Muscle layer of colon (tissue), 2 donors: Measurements from ENCODE around the gene PRR35.

Experiments
- H3K27ac ChIP-seq: one replicate; pipeline ENCODE4 v1.7.0; 2013; ENCODE audit warnings: low read depth, mild to moderate bottlenecking, low read length, moderate library complexity
- H3K27me3 ChIP-seq, 2 donors: one replicate each; pipeline ENCODE4 v1.7.0; 2013; ENCODE audit warnings: low read length in 2 of 2, mild to moderate bottlenecking in 2 of 2; ENCODE audit not compliant: insufficient read depth in 2 of 2, control insufficient read depth in 1 of 2
- H3K36me3 ChIP-seq: one replicate; pipeline ENCODE4 v1.7.0; 2013; ENCODE audit warnings: mild to moderate bottlenecking, low read length; ENCODE audit not compliant: insufficient read depth
- H3K4me1 ChIP-seq: one replicate; pipeline ENCODE4 v1.7.0; 2013; ENCODE audit warnings: mild to moderate bottlenecking, low read length; ENCODE audit not compliant: insufficient read depth
- H3K4me3 ChIP-seq, 2 donors: one replicate each; pipeline ENCODE4 v1.7.0; 2013; ENCODE audit warnings: low read length in 2 of 2, low read depth in 1 of 2, mild to moderate bottlenecking in 1 of 2, moderate library complexity in 1 of 2
- H3K9ac ChIP-seq: one replicate; pipeline ENCODE4 v1.7.0; 2013; ENCODE audit warnings: low read length
- H3K9me3 ChIP-seq: one replicate; pipeline ENCODE4 v1.7.0; 2013; ENCODE audit warnings: mild to moderate bottlenecking, low read length
- donor health status: abdominal sarcoma.
- donor health status: Adenocarcinoma of cecum.

Gene PRR35

DNA sequence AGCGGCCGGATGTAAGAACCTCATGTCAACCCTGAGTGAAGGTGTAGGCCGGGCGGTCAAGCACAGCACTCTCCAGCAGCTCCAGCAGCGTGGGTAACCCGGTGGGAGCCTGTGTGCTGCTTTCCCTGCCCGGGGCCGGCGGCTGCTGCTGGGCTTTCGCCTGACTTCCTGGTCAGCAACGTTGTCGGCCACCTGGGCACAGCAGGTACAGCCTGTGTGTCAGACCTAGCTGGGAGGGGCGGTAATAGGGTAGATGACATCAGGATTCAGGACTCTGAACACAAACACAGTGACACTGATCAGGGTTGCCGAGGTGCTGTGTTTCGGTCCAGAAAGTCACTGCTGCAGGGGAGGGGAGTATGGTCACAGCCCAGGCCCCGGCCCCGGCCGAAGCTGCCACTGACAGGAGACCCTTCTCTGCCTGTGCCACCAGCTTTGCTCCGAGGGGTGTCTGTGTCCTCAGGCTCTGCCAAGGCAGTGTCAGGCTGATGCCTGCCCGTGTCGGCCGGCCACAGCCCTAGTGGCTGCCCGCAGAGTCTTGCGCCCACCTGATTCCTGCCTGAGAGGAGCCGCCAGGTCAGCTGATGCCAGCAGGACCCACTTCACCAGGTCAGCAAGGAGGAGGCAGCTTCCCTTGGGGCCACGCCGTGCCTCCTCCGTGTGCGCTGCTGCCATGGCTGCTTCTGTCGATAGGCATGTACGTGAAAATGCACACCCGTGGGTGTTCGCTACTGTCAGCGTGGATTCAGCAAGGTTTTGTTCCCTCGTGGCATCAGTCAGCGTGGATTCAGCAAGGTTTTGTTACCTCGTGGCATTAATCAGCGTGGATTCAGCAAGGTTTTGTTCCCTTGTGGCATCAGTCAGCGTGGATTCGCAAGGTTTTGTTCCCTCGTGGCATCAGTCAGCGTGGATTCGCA, 38.9 kb downstream of the PRR35 start:
- no peaks in the 10 kb centered on the region for H3K36me3 ChIP-seq
- no peaks in the 10 kb centered on the region for H3K4me1 ChIP-seq
- no peak overlapping the region for H3K27ac ChIP-seq
- no peak overlapping the region for H3K4me3 ChIP-seq
- H3K9ac ChIP-seq, result no peak overlapping the region
- H3K27me3 ChIP-seq, result no peaks in the 10 kb centered on the region
- H3K9me3 ChIP-seq, result no peaks in the 10 kb centered on the region

GRCh38 chr16:600781-601180, 40.6 kb downstream of the PRR35 start:
- H3K36me3 ChIP-seq, result no peaks in the 10 kb centered on the region
- H3K27ac ChIP-seq, result no peak overlapping the region
- H3K4me3 ChIP-seq, result no peak overlapping the region
- H3K9me3 ChIP-seq, result no peaks in the 10 kb centered on the region
- no peak overlapping the region for H3K9ac ChIP-seq
- no peaks in the 10 kb centered on the region for H3K4me1 ChIP-seq
- H3K27me3 ChIP-seq, result no peaks in the 10 kb centered on the region

DNA sequence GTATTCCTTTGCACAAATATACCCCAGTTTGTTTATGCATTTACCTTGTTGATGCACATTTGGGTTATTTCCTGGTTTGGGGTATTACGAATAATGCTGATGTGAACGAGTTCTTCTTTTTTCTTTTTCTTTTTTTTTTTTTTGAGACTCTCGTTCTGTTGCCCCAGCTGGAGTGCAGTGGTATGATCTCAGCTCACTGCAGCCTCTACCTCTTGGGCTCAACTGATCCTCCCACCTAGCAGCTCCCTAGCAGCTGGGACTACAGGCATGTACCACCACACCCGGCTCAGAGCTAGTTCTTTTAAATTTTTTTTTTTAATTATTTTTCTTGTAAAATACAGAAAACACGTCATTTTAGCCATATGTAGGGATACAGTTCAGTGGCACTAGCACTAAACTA, 43.7 kb downstream of the PRR35 start:
- no peak overlapping the region for H3K27ac ChIP-seq
- no peaks in the 10 kb centered on the region for H3K36me3 ChIP-seq
- no peak overlapping the region for H3K9ac ChIP-seq
- no peak overlapping the region for H3K4me3 ChIP-seq
- no peaks in the 10 kb centered on the region for H3K4me1 ChIP-seq
- H3K9me3 ChIP-seq, result no peaks in the 10 kb centered on the region
- H3K27me3 ChIP-seq, result no peaks in the 10 kb centered on the region

DNA sequence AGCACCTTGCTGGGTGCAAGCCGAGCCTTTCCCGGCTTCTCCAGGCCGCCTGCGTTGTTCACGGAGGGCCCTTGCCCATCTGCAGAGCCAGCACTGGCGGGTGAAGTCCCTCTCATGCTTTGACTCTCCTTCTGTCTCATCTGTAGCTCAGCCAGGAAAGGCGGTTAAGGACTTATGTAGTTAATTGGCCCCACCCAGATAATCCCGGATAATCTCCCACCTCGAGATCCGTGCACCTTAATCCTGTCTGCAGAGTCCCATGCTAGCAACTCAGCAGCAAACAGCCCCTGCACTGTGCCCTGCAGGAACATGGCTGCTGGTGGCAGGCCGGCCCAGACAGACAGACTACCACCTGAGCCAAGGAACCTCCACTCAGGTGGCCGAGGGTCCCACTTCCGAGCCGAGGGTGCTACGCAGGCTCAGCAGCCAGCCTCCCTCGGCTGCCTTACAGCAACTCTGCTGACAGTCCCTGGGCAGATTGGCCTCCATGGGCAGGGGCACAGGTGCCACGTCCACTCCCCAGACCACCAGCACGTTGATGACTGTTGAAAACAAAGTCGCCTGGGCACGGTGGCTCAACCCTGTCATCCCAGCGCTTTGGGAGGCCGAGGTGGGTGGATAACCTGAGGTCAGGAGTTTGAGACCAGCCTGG, 46.6 kb downstream of the PRR35 start:
- Histone ChIP-seq H3K4me3 (no peak overlapping the region), H3K27me3 (no peaks in the 10 kb centered on the region), H3K27ac (no peak overlapping the region), H3K9ac (no peak overlapping the region), H3K4me1 (no peaks in the 10 kb centered on the region), H3K9me3 (no peaks in the 10 kb centered on the region), H3K36me3 (no peaks in the 10 kb centered on the region)

DNA sequence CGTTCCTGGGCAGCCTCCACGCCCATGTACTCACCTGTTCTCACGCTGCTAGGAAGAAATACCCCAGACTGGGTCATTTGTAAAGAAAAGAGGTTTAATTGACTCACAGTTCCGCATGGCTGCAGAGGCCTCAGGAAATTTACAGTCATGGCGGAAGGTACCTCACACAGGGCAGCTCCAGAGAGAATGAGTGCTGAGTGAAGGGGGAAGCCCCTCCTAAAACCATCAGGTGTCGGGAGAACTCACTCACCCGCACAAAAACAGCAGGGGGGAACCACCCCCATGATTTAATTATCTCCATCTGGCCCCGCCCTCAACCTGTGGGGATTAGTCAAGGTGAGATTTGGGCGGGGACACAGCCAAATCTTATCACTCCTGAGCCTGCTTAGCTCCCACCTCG, 47.8 kb downstream of the PRR35 start:
- Histone ChIP-seq H3K4me3 (no peak overlapping the region), H3K9ac (no peak overlapping the region), H3K27me3 (no peaks in the 10 kb centered on the region), H3K27ac (no peak overlapping the region), H3K36me3 (no peaks in the 10 kb centered on the region), H3K4me1 (no peaks in the 10 kb centered on the region), H3K9me3 (no peaks in the 10 kb centered on the region)

- Histone ChIP-seq H3K27ac (no peak overlapping the region), H3K27me3 (no peaks in the 10 kb centered on the region), H3K4me3 (no peak overlapping the region), H3K4me1 (no peaks in the 10 kb centered on the region), H3K9me3 (no peaks in the 10 kb centered on the region), H3K36me3 (no peaks in the 10 kb centered on the region), H3K9ac (no peak overlapping the region)
Observed at GRCh38 chr16:609316-609715, 49.1 kb downstream of the PRR35 start.

DNA sequence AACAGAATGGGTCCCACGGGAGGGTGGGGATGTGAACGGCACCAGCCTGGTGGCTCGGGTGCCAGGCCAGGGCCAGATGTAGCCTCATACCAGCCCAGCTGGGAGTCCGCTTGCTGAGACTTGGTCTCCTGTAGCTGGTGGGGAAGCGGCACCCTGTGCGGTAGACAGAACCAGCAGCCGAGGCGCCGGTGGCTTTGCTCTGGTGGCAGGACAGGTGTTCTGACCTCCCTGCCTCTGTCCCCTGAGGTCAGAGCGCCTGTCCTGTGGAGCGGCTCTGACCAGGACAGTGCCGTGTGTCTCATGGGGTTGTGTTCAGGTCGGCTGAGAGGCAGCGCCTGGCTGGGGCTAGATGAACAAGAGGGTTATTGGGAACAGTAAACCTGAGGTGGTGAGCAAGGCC, 49.8 kb downstream of the PRR35 start:
- Histone ChIP-seq H3K9ac (no peak overlapping the region), H3K27ac (no peak overlapping the region), H3K27me3 (no peaks in the 10 kb centered on the region)

GRCh38 chr16:610513-611381, 50.6 kb downstream of the PRR35 start:
- H3K27ac ChIP-seq, result no peak overlapping the region
- H3K27me3 ChIP-seq, result no peaks in the 10 kb centered on the region
- no peak overlapping the region for H3K4me3 ChIP-seq
- no peaks in the 10 kb centered on the region for H3K9me3 ChIP-seq
- H3K36me3 ChIP-seq, result no peaks in the 10 kb centered on the region
- no peaks in the 10 kb centered on the region for H3K4me1 ChIP-seq
- H3K9ac ChIP-seq, result no peak overlapping the region

More for the DNA sequence above, 49.8 kb downstream of the PRR35 start:
- Histone ChIP-seq H3K4me1 (no peaks in the 10 kb centered on the region), H3K9me3 (no peaks in the 10 kb centered on the region), H3K4me3 (no peak overlapping the region), H3K36me3 (no peaks in the 10 kb centered on the region)

- H3K9me3 ChIP-seq, result no peaks in the 10 kb centered on the region
- H3K36me3 ChIP-seq, result no peaks in the 10 kb centered on the region
- no peaks in the 10 kb centered on the region for H3K4me1 ChIP-seq
- no peaks in the 10 kb centered on the region for H3K27me3 ChIP-seq
- no peak overlapping the region for H3K27ac ChIP-seq
- no peak overlapping the region for H3K9ac ChIP-seq
- H3K4me3 ChIP-seq, result no peak overlapping the region
Observed at GRCh38 chr16:615122-615521, 54.9 kb downstream of the PRR35 start.
